ENCODE results near the gene NCKAP1.
"Not testable (repeated sequence)": the region's sequence is repeated elsewhere in the genome, so short reads cannot be mapped to it uniquely, and the experiment has no call there.

The NCKAP1 gene

DNA sequence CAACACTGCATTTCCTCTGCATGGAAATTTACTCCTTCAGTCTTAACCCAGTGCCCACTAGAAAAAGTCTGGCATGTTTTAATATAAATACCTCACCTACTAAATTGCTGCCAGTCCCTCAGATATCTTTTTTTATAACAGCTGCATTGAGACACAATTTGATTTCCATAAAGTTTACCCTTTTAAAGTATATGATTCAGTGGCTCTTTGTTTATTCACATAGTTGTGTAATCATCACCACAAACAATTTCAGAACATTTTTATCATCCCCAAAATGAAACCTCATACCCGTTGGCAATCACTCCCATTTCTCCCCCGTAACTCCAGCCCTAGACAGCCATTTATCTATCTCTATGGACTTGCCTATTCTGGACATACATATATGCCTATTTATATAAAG, 154.8 kb downstream of the NCKAP1 start:
- no peak for DNase-seq

GRCh38 chr2:182880100-182880499, 158.2 kb downstream of the NCKAP1 start:
- DNase-seq = not testable (repeated sequence)

- DNase-seq = not testable (repeated sequence)
Measured at GRCh38 chr2:182876653-182877052, 161.6 kb downstream of the NCKAP1 start.

- DNase-seq = no peak
Measured at GRCh38 chr2:182870227-182870626, 168.0 kb downstream of the NCKAP1 start.

DNA sequence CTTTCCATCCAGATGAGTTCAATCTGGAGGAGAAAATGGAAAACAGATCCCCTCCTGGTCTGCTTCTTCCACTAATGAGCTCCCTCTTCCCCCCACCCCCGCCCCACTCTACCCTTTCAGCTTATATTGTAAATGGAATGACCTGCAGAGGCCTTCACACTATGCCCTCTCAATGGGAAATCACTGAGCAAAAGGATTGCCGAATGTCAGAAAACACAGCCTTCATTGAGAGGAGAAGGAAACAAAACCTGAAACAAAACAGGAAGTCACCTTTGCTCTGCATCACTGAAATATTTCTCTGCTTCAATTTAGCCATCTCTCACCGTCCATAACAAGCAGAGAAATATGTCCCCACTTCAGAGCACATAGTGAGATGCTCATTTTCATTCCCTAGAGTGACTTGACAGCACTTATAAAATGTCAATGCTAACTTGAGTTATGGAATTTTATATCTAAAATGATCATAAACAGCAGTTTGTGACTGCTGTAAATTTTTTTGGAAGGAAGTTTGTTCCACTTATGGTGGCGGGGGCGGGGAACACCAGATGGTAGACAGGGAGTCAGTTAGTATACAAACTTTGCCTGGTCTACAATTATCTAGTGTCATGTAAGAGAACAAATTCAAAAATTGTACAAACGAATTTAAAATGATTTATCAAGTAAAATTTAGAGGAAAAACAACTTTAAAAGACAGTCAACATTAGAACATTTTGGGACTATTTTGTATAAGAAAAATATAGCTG, 170.0 kb downstream of the NCKAP1 start:
- no peak for DNase-seq

GRCh38 chr2:182867426-182868053, 170.7 kb downstream of the NCKAP1 start:
- no peak for DNase-seq

DNA sequence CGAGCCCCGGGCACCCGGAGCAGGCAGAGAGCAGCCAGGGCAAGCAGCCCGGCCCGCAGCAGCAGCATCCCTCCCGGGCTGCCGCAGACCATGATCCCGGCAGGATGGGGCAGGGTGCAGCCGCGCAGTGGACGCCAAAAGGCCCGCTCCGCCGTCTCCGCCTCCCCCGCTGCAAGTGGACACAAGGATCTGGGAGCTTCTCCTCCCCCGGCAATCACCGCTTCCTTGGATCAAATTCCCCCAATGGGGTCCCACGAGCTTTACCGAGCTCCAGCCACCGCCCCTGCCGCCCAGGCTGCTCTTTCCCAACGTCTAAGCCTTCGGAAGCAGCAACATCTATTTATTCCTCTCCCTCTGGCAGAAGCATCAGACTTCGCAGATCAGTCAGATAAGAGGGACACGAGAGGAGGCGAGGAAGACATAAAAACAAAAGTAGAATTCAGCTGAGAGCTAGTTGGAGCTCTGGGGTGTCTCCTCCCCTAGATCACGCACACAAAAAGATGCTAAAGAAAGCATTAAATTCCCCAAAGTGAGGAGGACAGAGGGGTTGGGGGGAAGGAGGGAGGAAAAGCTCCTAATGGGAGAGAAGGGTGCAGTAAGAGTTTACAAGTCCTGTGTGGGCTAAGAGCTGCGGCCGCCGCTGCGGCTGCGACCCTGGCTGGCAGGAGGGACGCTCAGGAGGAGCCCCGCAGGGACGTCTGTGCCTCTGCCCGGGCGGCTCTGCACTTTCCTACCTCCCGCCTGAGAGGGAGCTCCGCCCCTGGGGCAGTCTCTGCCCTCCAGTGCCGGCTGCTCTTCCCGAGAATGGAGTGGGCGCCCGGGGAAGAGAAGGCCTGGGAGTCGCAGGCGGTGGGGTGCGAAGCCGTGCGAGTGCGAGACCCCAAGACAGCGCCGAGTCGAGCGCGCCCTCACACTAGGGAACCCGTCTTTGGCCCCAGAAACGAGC, 171.5 kb downstream of the NCKAP1 start, which contains the start of gene FRZB:
Gene FRZB (minus strand): TSS at position 177 of the 946 bp plus-strand sequence. CDS start 85 bp downstream, at position 92.
- peak in 18 of 56 donors; percentile 1 to 32 (median 14) for DNase-seq

- DNase-seq = peak in 3 of 56 donors; percentile 10 to 14 (median 12)
Measured at GRCh38 chr2:182866095-182866460, 172.2 kb downstream of the NCKAP1 start.

DNA sequence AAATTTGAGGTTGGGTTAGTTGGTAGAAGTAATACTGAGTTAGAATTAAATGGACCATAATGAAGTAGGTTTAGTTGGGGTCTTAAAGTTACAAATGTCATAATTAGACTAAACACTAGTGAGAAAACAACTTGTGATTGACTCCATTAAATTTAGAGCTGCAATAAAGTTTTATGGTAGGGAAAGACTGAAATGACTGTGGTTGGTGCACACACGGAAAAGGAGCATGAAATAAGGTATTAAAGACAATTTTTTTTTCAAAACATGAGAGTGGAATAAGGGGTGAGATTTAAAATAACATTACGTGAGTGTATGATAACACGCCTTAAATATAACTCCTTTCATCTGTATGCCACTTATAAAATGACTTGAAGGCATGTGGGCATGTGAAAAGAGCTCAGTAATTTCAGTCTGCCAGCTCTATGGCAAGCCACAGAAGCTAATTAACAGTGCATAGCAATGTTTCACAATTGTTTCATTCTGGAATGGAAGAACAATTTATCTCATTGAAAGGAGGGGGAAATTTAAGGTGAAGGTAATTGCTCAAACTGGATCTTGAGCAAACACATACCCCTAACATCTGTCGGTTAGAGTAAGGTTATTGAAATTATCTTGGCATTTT, 173.2 kb downstream of the NCKAP1 start:
- no peak for DNase-seq

DNA sequence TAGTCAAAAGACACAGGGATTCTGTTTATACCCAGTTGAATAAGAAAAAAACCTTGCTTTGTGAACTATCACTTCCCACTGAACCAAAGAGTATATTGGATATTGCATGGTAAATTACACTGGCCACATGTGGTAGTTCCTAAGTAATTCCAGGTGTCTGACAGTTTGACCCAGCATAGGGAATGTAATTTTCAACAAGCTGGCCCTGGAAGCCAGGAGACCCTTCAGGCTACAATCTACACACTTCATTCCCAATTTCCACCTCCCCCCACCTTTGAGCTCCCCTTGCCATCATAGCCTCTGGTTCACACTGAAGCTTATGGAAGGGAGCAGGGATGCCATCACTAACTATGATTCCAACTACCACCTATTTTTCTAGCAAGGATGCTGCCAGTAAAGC, 174.6 kb downstream of the NCKAP1 start:
- no peak for DNase-seq

- DNase-seq = peak in 2 of 56 donors; percentile 0 to 4
Measured at GRCh38 chr2:182862091-182862490, 176.2 kb downstream of the NCKAP1 start.

DNA sequence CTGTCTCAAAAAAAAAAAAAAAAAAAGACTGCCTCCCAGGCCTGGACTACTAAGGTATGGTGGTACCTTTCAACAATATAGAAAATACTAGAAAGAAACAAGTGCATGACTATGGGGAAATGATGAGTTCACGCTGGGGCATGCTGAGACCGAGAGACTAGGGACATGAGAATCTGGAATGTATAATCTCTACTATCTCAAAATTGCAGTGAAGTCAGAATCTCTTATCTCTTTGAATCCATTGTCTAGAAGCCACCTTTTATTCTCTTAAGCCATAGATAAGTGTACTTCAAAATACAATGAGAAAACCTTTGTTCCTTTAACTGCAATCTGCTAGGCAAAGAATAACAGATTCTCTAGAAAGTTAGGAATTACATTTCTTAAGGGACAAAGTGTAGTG, 177.4 kb downstream of the NCKAP1 start:
- DNase-seq = no peak
